Adipose tissue (tissue), 3 donors: ENCODE measurements around the gene BLOC1S3. TPM values are rescaled to one million over a fixed set of nuclear protein-coding genes. Genes with fewer than 3 reads are reported as not detected.

Experiments used
- H3K27ac ChIP-seq: one replicate; pipeline ENCODE4 v1.5.1; 2013; ENCODE audit warnings: low read depth, low read length
- WGBS, 3 donors: extraction: QIAGEN DNeasy Blood & Tissue Kit; methylation state at CpG; one replicate each; pipeline ENCODE4 v1.1.7; 2013; 5-methylcytosine and 5-hydroxymethylcytosine counted together
- polyA plus RNA-seq, 3 donors: library from polyadenylated mRNA; stranded (reverse); fragments of 200-250 nt; gene quantifications; one replicate each; pipeline ENCODE4 v1.2.3, GENCODE V29; 2013
- donor health status: healthy with polysubstance abuse.
- donor health status: Bipolar disorder and iron deficiency.
- donor health status: healthy.

BLOC1S3 gene
- polyA plus RNA-seq, 3 donors = 3.5 to 4.0 (median 3.9) TPM

DNA sequence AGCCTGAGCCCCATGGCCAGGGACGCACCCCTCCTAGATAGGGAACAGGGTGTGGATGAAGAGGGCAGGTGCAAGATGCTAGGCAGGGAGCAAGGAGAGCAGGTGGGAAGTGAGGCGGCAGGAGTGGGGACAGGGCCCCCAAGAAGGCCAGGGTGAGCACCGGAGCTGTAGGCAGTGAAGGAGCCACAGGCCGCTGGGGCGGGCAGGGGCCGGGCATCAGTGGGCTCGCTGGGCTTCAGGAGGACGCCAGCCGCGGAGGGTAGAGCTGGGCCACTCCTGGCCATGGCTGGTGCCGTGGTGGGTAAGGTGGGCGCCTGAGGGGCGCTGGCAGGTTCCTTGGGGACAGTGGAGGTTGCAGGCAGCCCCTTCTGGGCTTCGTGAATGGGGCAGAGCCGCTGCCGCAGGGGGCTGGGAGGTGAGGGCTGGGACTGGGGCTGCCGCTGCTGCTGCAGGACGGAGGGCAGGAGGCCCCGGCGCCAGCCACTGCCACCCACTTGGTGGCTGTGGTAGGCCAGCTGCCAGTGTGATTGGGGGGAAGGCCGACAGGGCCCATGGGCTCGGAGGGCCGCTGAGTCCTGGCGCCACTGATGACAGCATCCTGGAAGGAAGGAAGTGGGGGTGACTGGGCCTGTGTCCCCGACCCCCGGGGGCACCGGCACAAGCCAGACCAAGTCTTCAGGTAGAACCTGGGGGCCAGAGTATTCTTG, 19.9 kb upstream of the BLOC1S3 start:
- no peak overlapping the region for H3K27ac ChIP-seq
- 62 to 71% (median 67%) methylated on average over 23 to 27 of the region's 27 CpGs for WGBS, 3 donors

DNA sequence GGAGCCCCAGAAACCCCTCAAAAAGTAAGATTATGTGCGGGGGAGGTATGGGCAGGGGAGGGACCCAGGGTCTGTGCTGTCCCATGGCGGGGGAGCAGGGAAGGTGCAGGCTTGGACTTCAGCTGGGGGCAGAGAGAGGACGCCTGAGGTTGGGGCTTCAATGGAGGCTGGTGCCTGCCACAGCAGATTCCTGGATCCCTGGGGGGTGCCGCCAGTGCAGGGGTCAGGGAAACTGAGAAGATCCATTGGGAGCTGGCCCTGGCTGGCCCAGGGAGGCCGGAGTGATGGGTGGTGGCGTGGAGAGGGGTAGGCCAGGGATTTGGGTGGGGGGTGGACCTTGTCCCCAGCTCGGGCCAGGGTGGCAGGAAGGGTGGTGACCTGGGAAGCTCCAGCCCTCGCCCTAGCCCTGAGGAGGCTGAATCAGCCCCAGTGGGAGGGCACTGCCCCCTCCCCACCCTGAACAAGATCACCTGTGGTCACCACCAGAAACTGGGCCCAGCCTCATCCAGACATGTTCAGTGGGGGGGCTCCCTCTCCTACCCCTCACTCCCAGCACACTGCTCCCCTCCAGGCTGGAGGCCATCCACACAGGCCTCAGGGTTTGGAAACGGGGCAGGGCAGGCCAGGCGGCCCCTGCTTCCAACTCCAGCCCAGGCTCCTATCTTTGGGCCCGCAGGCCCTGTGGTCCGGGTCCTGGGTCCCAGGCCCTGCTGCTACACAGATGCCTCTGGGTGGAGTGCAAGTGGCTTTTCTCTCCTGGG, 19.2 kb upstream of the BLOC1S3 start:
- no peak overlapping the region for H3K27ac ChIP-seq
- 82 to 84% (median 83%) methylated on average over 11 to 12 of the region's 12 CpGs for WGBS, 3 donors

DNA sequence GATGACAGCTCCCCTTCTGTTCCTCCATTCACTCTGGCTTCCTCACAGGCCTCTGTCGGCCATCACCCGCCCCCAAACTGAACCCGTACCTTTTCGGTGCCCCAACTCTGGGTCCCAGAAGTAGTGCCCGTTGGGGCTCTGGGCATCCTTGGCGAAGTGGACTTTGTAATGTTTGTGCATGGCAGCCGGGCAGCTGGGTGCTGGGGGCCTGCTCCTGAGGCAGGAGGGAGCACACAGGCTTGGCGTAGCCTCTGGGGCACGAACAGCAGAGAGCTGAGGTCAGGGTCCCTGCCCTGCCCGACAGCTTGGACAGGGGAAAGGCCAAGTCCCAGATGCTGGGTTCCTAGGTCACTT, 18.6 kb upstream of the BLOC1S3 start:
- no peak overlapping the region for H3K27ac ChIP-seq
- 65 to 82% (median 68%) methylated on average over 10 of the region's 10 CpGs for WGBS, 3 donors

DNA sequence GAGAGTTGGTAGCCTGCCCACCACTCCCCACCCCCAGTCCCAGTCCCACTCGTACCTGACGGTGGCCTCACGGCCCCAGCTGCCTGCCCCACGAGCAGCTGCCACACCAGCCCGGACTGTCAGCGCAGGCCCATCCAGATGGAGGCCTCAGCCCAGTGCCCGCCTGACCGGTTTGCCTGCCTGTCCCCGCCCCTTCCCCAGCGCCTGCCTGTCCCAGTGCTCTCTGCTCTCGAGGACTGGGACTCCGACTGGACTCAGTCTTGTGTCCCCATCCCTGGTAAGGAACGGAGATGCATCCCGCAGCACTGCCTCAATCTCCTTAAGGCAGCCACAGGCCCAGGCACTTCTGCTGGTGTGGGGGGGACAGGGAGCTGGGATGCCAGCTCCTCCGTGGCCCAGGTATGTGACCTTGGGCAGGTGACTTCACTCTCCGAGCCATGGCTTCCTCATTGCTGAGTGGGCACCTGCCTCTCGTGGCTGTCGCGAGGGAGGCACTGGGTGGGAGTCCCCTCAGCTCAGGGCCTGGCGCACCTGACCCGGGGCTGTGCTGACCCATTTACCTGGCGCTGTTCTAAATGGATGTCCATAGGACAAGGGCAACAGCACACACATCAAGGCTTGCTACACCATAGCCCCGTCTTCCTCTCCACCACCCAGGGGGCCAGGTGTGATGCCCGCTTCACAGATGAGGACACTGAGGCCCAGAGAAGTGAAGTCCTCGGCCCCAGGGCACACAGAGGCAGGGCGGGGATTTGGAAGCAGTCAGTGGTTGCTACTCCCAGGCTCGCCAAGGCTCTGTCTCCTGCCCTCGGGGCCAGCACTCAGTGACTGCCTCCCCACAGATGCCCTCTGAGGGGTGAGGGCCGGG, 17.5 kb upstream of the BLOC1S3 start, which contains the start of gene NKPD1:
TSS of gene NKPD1 (minus strand) at position 113 of the 868 bp plus-strand sequence. CDS start 832 bp downstream, outside the sequence.
- 29 to 61% (median 56%) methylated on average over 27 to 29 of the region's 29 CpGs for WGBS, 3 donors
- no peak within 1 kb of the TSS for H3K27ac ChIP-seq

DNA sequence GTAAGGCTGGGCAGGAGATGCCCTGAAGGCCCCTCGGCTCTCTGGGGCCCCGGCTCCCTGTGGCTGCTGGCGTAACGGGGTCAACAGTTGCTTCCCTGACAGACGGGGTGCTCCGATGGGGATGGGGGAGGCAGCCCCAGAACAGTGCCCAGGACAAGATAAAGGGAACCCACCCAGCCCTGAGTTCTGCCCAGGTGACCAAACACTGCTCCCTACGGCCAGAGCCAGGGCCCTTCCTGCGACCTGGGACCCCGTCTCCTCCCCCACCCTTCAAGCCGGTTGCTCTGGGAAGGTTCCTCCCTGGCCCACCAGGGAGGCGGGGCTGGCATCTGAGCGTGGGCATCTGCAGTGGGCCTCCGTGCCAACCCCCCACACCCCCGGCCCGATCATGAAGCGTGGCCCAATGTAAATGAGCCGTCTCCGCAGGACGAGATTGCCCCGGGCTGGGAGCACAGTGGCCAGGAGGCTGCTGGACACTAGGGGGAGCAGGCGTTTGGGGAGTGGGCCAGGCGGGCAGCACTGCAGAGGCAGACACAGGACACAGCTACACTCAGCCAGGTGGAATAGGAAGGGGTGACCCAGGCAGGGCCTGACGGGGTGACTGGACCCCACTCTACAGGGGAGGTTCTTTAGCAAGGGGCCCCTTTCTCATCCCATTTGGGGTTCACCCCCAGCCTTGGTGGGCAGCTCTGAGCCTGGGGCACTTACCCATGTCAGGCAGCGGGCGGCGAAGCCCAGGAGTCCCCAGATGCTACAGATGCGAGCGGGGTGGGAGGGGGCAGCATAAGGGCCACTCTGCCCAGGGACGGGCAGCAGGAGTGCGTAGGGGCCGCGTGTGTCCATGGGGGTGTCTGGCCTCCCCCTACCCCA, 16.6 kb upstream of the BLOC1S3 start:
- 40 to 53% (median 47%) methylated on average over 32 of the region's 32 CpGs for WGBS, 3 donors
- H3K27ac ChIP-seq = no peak overlapping the region

DNA sequence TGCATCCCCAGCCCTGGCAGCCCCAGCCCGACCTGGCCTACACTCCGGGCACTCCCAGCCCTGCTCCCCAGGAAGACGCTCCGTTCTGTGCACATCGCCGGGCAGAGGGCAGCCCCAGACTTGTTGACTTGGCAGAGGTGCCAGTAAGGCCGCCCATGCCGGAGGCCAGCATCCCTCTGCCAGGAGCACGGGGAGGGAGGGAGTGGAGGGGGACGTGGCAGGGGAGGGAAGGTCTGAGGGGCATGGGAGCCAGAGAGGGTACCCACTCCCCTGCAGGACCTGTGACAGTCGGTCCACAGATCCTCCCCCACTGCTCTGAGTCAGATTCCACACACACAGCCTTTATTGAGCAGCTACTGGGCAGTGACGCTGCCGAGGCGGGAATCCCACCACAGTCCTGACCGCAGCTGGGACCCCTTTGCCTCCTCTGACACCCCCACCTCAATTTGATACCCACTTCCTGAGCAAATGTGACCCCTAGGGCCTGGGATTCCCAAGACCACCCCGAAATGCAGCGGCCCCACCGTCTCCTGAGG, 15.9 kb upstream of the BLOC1S3 start:
- no peak overlapping the region for H3K27ac ChIP-seq
- WGBS, 3 donors = 73 to 84% (median 75%) methylated on average over 16 to 18 of the region's 18 CpGs

DNA sequence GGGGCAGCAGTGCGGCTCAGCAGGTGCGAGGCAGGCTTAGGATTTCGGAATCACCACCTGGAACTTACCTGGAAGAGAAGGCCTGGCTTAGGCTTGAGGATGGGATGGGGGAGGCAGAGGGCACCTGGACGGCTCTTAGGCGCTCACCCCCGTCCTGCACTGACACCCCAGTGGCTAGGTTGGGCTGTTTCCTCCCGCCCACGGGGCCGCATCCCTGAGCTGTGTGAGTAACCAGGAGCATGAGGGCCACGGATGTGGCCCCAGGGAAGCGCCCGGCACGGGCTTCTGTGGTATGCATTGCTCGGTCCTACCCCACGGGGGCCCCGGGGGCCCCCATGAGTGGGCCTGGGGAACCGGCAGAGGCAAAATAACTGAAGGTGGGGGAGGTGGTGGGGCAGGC, 15.4 kb upstream of the BLOC1S3 start:
- no peak overlapping the region for H3K27ac ChIP-seq
- WGBS, 3 donors = 78 to 93% (median 90%) methylated on average over 15 to 17 of the region's 17 CpGs

DNA sequence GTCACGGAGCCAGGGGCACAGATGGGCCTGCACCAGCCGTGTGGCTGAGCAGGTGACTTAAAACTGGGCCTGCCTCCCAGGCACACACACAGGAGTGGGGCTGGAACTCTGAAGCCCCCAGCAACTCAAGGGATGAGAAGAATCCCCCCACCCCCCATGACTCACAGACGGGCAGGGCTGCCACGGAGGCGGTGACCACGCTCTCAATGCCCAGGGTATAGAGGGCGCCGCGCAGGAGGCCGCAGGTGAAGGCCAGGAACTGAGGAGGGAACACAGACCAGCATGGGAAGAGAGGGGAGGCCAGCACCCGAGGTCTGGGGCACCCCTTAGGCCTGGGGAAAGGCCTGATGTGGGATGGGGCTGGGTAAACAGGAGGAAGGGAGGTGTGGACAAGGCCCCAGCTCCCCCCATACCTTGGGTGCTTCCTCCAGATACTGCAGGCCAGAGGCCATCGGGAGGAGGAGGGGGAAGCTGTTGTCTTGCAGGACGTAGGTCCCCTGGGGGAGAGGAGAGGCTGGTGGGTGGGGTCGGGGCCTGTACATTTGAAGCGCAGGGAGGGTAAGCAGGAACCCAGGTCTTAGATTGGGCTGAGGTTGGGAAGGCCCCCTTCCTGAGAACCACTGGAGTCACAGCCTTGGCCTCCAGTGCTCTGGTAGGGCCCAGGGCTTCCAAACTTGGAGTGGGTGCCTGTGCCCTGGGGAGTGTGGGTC, 14.7 kb upstream of the BLOC1S3 start:
- WGBS, 3 donors = 74 to 75% (median 75%) methylated on average over 13 to 15 of the region's 15 CpGs
- no peak overlapping the region for H3K27ac ChIP-seq

DNA sequence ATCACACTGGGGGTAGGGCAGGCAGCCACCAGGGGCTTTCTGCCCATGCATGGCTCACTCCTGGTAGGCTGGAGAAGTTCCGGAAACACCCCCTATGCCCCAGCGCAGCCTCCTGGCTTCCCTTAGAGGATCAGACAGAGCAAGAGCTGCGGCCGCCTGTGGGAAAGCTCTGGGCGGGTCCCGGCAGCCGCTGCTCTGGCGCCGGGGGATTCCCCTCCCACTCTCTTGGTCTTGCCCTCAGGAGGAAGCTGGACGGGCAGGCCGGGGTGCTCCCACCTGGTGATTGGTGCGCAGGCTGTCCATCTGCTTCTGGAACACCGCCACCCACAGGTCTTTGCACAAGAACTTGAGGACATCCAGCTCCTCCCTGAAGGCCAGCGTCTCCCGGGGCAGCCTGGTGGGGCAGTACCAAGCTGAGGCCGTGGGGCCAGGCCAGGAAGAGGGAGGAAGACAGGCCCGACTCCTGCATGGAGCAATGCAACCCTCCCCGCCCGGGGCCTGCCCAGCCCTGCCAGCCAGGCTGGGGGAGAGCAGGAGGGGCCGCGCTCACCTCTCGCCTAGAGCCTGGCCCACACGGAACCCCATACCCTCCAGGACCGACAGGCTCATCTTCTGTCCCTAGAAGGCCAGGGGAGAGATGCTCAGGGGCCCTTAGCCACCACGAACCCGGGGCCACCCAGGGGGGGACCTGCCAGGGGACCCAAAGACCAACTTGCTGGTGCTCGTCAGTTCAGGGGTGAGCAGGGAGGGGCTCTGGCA, 13.8 kb upstream of the BLOC1S3 start:
- H3K27ac ChIP-seq = no peak overlapping the region
- 28 to 48% (median 33%) methylated on average over 25 to 27 of the region's 27 CpGs for WGBS, 3 donors

DNA sequence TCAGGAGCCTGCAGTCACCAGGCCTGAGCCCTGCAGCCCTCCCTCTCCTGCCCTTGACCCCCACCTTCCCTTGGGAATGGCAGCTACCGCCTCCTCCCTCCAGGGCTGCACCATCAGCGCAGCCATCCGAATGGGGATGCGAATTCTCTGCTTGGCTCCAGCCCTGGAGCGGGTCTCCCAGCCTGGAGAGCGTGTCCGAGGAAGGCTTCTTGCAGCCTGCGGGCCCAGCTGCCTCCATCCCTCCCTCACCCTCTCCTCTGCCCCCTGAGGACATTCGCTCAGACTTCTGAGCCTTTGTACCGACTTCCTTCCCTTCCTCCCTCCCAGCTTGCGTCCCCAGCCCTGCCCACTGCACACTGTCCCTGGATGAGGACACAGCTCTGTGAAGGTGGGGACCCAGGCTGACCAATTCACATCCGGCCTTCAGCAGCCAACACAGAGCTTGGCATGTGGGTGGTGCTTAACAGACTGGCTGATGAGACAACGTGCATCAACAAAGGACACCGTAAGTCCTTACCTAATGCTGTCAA, 11.8 kb upstream of the BLOC1S3 start:
- no peak overlapping the region for H3K27ac ChIP-seq
- 50 to 72% (median 54%) methylated on average over 14 of the region's 14 CpGs for WGBS, 3 donors

DNA sequence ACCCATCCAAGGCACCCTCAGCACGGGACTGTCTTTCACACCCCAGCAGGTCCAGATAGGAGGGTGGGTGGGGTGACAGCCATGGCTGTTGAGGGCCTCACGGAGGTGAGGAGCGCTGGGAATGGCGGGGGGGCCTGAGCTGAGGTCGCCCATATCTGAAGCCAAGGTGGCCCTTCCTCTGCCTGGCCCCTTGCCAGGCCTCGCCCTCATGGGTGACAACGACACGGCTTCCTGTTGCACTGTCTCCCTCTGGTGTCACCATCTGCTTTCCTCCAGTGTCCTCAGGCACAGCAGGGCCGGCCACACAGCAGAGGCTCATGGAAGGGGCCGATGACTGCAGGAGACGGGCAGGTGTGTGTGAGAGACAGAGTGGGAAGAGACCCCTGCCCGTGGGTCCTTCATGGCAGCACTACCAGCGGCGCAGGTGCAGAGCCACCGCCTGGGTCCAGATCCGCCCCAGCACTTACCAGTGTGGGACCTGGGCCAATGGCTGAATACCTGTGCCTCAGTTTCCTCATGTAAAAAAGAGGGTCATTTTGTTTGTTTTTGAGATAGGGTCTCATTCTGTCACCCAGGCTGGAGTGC, 9.7 kb upstream of the BLOC1S3 start:
- H3K27ac ChIP-seq = no peak overlapping the region
- 68 to 91% (median 76%) methylated on average over 16 of the region's 16 CpGs for WGBS, 3 donors

DNA sequence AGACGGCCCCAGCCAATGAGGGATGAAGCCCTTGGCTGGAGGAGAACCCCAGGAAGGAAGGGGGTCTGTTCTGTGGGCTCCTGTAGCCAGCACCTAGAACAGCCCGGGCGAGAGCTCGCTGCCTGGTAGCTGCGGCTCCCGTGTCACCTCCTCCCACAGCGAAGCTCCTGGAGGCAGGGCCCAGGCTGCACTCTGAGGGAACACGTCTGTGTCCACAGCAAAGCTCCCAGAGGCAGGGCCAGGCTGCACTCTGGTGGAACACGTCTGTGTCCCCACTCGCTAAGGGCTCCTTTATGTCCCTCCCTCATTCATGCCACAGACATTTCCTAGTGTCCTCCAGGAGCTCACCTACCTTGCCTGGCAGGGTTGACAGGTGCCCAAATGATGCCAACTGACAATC, 9.0 kb upstream of the BLOC1S3 start:
- no peak overlapping the region for H3K27ac ChIP-seq
- WGBS, 3 donors = 87 to 95% (median 93%) methylated on average over 10 of the region's 10 CpGs

DNA sequence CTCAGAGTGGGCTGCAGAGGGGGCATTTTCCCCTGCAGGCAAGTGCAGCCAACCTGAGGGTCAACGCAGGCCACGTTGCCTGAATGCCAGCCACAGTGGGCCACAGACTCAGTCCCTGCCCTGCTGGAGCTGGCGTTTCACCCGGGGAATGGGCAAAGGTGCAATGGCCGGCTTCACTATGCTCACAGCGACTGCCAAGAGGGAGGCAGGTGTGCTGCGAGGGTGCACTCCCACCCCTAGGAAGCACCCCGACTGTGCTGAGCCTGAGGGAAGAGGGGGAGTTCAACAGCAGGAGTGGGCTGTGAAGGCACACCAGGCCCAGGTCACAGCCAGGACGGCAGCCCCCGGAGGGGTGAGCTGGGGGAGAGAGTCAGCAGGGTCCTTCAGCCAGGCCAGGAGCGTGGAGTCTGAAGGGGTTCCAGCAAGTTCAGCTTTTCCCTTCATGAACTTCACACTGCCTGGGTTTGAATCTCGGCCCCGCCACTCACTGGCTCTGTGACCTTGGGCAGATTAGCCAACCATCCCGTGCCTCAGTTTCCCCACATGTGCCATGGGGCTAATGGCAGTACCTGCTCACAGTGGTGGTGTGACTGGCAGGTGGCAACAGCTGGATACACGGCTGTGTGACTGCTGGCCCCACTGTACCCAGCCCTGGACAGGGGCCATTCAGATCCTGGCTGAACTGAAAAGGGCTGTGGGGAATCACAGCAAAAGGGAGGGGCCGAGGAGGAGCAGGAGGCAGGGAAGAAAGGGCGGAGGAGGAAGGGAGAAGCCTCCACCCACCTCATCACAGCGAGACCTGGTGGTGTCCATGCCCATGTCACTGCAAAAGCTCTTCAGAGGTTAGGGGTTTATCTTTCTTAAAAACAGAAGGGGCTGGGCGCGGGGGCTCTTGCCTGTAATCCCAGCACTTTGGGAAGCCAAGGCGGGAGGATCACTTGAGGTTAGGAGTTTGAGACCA, 8.2 kb upstream of the BLOC1S3 start:
- WGBS, 3 donors = 82 to 84% (median 83%) methylated on average over 19 to 21 of the region's 21 CpGs
- no peak overlapping the region for H3K27ac ChIP-seq

DNA sequence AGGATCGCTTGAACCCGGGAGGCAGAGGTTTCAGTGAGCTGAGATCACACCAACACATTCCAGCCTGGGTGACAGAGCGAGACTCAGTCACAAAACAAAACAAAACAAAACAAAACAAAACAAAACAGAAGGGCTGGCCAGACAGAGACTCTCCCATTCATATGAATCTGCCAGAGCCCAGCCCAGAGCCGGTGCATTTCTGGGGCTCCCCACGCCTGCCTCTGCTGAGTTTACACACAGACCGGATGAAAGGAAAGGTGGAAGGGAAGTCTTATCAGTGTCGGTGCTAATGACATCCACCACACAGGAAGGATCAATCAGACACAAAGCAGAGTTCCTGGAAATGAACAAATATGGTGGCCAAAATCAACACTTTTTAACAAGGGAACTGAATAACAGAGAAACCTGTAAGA, 7.4 kb upstream of the BLOC1S3 start:
- no peak overlapping the region for H3K27ac ChIP-seq
- WGBS, 3 donors = 33 to 49% (median 38%) methylated on average over 7 of the region's 7 CpGs

DNA sequence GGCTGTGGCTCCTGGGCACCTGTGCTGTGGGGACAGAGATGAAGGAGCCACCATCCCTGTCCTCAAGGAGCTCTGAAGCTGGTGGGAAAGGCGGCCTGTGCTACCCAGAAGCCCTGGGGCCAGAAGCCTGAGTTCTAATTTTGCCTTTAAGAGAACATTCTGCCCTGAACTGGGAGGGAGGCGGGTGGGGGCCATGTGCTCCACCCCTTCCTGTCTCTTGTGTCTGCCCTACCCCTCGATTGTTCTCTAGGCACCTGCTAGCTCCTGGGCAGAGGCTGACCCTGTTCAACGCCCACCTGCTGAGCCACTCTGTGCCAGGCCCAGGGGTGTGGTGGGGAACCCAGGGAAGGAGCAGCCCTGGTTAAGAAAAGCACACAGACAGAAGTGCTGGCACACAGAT, 6.4 kb upstream of the BLOC1S3 start:
- 59 to 83% (median 68%) methylated on average over 4 of the region's 4 CpGs for WGBS, 3 donors
- H3K27ac ChIP-seq = no peak overlapping the region
